22Rv1 (cell line): Measurements from ENCODE around the gene CFAP74.

Source experiments
- ZFX ChIP-seq: fragments of 450-650 bp; IDR thresholded peaks from 2 replicates; pipeline ENCODE4 v1.6.1; 2017; ENCODE audit warnings: antibody characterized with exemption, borderline replicate concordance
- TF ChIP-seq, protein P1 (sequence below): fragments of 450-650 bp; IDR thresholded peaks from 2 replicates; pipeline ENCODE4 v1.5.1; 2017; ENCODE audit warnings: mild to moderate bottlenecking

DNA sequence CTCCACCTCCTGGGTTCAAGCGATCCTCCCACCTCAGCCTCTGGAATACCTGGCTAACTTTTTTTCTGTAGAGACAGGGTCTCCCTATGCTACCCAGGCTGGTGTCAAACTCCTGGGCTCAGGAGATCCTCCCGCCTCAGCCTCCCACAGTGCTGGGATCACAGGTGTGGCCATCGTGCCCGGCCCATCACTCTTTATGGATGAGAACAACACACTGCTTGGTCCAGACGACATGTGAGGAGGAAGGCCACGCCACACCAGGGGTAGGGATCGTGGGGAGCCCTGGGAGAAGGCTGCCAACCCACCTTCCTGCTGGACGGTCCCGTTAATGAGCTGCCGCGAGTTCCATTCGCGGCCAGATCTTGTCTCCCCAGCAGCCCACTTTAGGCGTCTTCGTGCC lies 10.6 kb upstream of the CFAP74 start:
- TF ChIP-seq, protein P1, sequence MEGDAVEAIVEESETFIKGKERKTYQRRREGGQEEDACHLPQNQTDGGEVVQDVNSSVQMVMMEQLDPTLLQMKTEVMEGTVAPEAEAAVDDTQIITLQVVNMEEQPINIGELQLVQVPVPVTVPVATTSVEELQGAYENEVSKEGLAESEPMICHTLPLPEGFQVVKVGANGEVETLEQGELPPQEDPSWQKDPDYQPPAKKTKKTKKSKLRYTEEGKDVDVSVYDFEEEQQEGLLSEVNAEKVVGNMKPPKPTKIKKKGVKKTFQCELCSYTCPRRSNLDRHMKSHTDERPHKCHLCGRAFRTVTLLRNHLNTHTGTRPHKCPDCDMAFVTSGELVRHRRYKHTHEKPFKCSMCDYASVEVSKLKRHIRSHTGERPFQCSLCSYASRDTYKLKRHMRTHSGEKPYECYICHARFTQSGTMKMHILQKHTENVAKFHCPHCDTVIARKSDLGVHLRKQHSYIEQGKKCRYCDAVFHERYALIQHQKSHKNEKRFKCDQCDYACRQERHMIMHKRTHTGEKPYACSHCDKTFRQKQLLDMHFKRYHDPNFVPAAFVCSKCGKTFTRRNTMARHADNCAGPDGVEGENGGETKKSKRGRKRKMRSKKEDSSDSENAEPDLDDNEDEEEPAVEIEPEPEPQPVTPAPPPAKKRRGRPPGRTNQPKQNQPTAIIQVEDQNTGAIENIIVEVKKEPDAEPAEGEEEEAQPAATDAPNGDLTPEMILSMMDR = no peak
- TF ChIP-seq ZFX = no peak
